Measurements from ENCODE around the gene CC2D2A. TPM values are rescaled to one million over a fixed set of nuclear protein-coding genes. Genes with fewer than 3 reads are reported as not detected.

The CC2D2A gene
- total and polyA plus RNA-seq, 7 donors: 1.6 to 4.7 (median 2.1) TPM

DNA sequence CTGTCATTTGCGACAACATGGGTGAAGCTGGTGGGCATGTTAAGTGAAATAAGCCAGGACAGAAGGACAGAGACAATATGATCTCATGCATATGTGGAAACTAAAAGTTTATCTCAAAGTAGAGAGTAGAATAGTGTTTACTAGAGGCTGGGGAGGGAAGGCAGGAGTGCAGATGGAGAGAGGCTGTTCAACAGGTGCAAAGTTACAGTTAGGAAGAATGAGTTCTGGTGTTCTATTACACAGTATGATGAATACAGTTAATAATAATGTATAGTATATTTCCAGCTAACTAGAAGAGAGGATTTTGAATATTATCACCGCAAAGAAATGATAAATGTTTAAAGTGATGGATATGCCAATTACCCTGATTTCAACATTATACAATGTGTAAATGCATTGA lies 115.6 kb downstream of the CC2D2A start:
- intact Hi-C loops (cut with DNase I): no loop called here
- DNase-seq: no peak
- no peak overlapping the region for H3K27ac ChIP-seq

DNA sequence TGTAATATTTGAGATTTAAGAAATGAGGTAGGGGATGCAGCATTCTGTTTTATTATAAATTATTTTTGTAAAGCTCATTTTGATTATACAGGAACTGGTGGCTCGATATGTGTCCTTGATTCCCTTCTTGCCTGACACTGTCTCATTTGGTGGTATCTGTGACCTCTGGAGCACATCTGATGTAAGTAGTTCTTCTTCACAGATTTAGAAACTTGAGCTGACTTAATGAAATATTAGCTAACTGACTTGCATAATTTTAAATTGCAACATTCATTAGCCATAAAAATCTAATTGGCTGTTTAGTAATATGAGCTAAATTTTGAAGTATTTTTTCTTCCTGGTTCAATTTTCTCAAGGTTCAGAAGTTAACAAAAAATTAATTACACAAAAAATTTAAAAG lies 116.4 kb downstream of the CC2D2A start:
- Histone ChIP-seq H3K4me1 (peaks cover 25% of the 10 kb centered on the region), H3K36me3 (ENCODE audit: insufficient read depth in 1 of 2, low read depth in 1 of 2) (no peaks in the 10 kb centered on the region), H3K9me3 (no peaks in the 10 kb centered on the region), H3K27ac (no peak overlapping the region), H3K4me3 (no peak overlapping the region), H3K27me3 (ENCODE audit: insufficient read depth in 3 of 3, low read length in 2 of 3) (no peaks in the 10 kb centered on the region)
- TF ChIP-seq, protein P1, sequence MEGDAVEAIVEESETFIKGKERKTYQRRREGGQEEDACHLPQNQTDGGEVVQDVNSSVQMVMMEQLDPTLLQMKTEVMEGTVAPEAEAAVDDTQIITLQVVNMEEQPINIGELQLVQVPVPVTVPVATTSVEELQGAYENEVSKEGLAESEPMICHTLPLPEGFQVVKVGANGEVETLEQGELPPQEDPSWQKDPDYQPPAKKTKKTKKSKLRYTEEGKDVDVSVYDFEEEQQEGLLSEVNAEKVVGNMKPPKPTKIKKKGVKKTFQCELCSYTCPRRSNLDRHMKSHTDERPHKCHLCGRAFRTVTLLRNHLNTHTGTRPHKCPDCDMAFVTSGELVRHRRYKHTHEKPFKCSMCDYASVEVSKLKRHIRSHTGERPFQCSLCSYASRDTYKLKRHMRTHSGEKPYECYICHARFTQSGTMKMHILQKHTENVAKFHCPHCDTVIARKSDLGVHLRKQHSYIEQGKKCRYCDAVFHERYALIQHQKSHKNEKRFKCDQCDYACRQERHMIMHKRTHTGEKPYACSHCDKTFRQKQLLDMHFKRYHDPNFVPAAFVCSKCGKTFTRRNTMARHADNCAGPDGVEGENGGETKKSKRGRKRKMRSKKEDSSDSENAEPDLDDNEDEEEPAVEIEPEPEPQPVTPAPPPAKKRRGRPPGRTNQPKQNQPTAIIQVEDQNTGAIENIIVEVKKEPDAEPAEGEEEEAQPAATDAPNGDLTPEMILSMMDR (IDR thresholded peaks at IDR 0.05): no peak
- ATAC-seq (peak in 3 of 4 donors; percentile 64 to 77 (median 73)), DNase-seq (no peak)
- intact Hi-C loops (cut with DNase I): no loop called here
- WGBS, 3 donors: 38 to 88% (median 42%) methylated on average over 1 of the region's 1 CpG

More for the DNA sequence above, 115.6 kb downstream of the CC2D2A start:
- Histone ChIP-seq H3K4me3 (no peak overlapping the region), H3K4me1 (peaks cover 25% of the 10 kb centered on the region), H3K27me3 (ENCODE audit: insufficient read depth in 3 of 3, low read length in 2 of 3) (no peaks in the 10 kb centered on the region), H3K36me3 (ENCODE audit: insufficient read depth in 1 of 2, low read depth in 1 of 2) (no peaks in the 10 kb centered on the region), H3K9me3 (no peaks in the 10 kb centered on the region)
- ATAC-seq: peak in 2 of 4 donors; percentile 49 to 64
- WGBS, 3 donors: 93 to 95% (median 94%) methylated on average over 2 of the region's 2 CpGs
- TF ChIP-seq, protein P1 (IDR thresholded peaks at IDR 0.05): no peak

DNA sequence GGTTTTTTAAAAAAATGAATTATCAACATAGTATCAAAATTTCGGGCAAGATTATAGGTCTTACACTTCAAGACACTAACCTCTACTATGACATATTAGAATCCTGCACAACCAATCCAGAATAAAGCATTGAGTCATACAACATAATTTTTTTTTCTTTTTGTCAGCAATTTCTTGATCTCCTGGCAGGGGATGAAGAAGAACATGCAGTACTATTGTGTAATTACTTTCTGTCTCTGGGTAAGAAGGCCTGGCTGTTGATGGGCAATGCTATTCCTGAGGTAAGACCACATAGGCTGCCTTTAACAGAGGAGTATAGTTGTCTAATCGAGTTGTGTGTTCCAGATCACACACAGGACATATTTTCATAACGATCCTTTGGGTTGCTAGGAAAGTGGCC lies 118.0 kb downstream of the CC2D2A start:
- DNase-seq (no peak), ATAC-seq (peak; percentile 44 to 94 (median 91))
- Histone ChIP-seq H3K36me3 (ENCODE audit: insufficient read depth in 1 of 2, low read depth in 1 of 2) (no peaks in the 10 kb centered on the region), H3K27ac (no peak overlapping the region), H3K27me3 (ENCODE audit: insufficient read depth in 3 of 3, low read length in 2 of 3) (no peaks in the 10 kb centered on the region), H3K4me1 (peaks cover 34% of the 10 kb centered on the region), H3K4me3 (no peak overlapping the region), H3K9me3 (no peaks in the 10 kb centered on the region)
- TF ChIP-seq, protein P1 (IDR thresholded peaks at IDR 0.05): no peak
- intact Hi-C loops (cut with DNase I): no loop called here
- 41 to 54% (median 53%) methylated on average over 3 of the region's 3 CpGs for WGBS, 3 donors

DNA sequence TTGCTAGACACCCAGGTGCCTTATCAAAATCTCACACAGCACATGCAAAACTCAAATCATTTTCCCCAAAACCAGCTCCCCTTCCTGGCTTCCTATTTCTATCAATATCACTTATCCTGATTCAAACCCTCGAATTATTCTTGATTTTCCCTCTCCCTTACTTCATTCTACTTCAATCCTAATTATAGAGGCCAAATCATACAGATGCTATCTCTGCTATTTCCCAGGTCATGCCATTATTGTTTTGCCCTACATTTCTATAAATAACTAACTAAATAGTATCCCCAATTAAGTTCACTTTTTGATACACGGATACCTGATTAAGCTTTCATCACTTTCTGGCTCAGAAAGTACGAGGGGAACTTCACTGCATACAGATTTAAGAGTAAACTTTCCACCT lies 123.1 kb downstream of the CC2D2A start:
- intact Hi-C loops (cut with DNase I): no loop called here
- ATAC-seq (peak in 2 of 4 donors; percentile 51 to 53), DNase-seq (no peak)
- H3K4me3 ChIP-seq: no peak overlapping the region
- TF ChIP-seq, protein P1 (IDR thresholded peaks at IDR 0.05): no peak
- H3K9me3 ChIP-seq: no peaks in the 10 kb centered on the region
- H3K4me1 ChIP-seq: peaks cover 21% of the 10 kb centered on the region
- H3K27me3 ChIP-seq (ENCODE audit: insufficient read depth in 3 of 3, low read length in 2 of 3): no peaks in the 10 kb centered on the region
- peaks cover 0 to 10% of the 10 kb centered on the region in 2 donors for H3K36me3 ChIP-seq (ENCODE audit: insufficient read depth in 1 of 2, low read depth in 1 of 2)
- 32 to 36% (median 33%) methylated on average over 3 of the region's 3 CpGs for WGBS, 3 donors
- H3K27ac ChIP-seq: no peak overlapping the region

DNA sequence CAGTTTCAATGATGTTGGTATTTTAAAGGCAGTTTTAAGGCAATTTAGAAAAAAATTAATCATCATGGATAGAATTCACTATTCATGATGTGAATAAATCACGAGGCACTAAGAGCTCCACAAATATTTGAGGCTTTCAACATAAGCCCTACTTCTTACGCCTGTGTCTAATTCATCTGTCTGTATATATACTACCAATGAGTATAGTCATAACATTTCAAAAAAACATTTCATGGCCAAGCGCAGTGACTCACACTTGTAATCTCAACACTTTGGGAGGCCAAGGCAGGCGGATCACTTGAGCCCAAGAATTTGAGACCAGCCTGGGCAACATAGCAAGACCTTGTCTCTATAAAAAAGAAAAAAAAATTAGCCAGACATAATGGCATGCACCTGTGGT lies 129.0 kb downstream of the CC2D2A start:
- Histone ChIP-seq H3K27ac (no peak overlapping the region), H3K36me3 (ENCODE audit: insufficient read depth in 1 of 2, low read depth in 1 of 2) (peaks cover 0 to 36% of the 10 kb centered on the region in 2 donors), H3K4me3 (no peak overlapping the region), H3K4me1 (peaks cover 4% of the 10 kb centered on the region), H3K27me3 (ENCODE audit: insufficient read depth in 3 of 3, low read length in 2 of 3) (no peaks in the 10 kb centered on the region), H3K9me3 (no peaks in the 10 kb centered on the region)
- TF ChIP-seq, protein P1 (IDR thresholded peaks at IDR 0.05): no peak
- no peak for DNase-seq
- intact Hi-C loops (cut with DNase I): no loop called here
- no peak for ATAC-seq
- WGBS, 3 donors: 95 to 97% (median 96%) methylated on average over 4 of the region's 4 CpGs

All from psoas muscle (tissue), 8 donors.